ENCODE results near the gene HIP1. TPM values are rescaled to one million over a fixed set of nuclear protein-coding genes. Genes with fewer than 3 reads are reported as not detected.
A peak's percentile ranks its signal among the peaks of the same experiment; 100 is the strongest.

The HIP1 gene
- polyA plus RNA-seq, 1 of the 3 experiments (the other 2 are of a cell fraction) = 11.3 TPM

- Histone ChIP-seq H3K9me3 (peaks cover 18% of the 10 kb centered on the region), H3K4me1 (ENCODE audit: control insufficient read depth in 1 of 2, insufficient read depth in 2 of 2, low read depth in 1 of 2, low read length in 1 of 2) (peaks cover 0 to 17% of the 10 kb centered on the region in 2 experiments; a peak in 2 of 4 replicates), H3K4me3 (ENCODE audit: low read depth in 2 of 2, low read length in 1 of 2) (no peak overlapping the region), H3K36me3 (replicated peaks in 1 of 2; ENCODE audit: control insufficient read depth in 1 of 2, insufficient read depth in 2 of 2, low read length in 1 of 2) (peaks cover 0 to 11% of the 10 kb centered on the region in 2 experiments), H4K20me1 (ENCODE audit: insufficient read depth) (no peaks in the 10 kb centered on the region), H3F3A (replicated peaks; ENCODE audit: insufficient read depth) (peaks cover 8% of the 10 kb centered on the region), H3K27ac (ENCODE audit: low read depth in 2 of 2, low read length in 1 of 2) (peak overlapping the region; percentile 34 to 60; a peak in 3 of 4 replicates), H3K27me3 (ENCODE audit: insufficient read depth) (no peaks in the 10 kb centered on the region), H3K4me2 (peak overlapping the region; percentile 50), H3K79me2 (ENCODE audit: insufficient read depth) (no peaks in the 10 kb centered on the region), H3K9me2 (no peaks in the 10 kb centered on the region; the same call in 1 of the 2 replicates), H3K9ac (no peak overlapping the region), H2AFZ (ENCODE audit: low read depth) (peak overlapping the region; percentile 45; the same call in 1 of the 2 replicates)
- 89% methylated on average over 4 of the region's 4 CpGs for WGBS (ENCODE audit: low lambda C conversion rate)
- TF ChIP-seq RXRA (IDR thresholded peaks at IDR 0.05; ENCODE audit: borderline replicate concordance, low read depth) (no peak), CTCF (IDR thresholded peaks at IDR 0.05) (no peak), EP300 (IDR thresholded peaks at IDR 0.05; ENCODE audit: borderline replicate concordance in 1 of 2, low read depth in 1 of 2, low read length in 1 of 2) (no peak), TCF12 (IDR thresholded peaks at IDR 0.05) (no peak), NRF1 (IDR thresholded peaks at IDR 0.05; ENCODE audit: low read depth, low read length) (no peak), MEF2A (IDR thresholded peaks at IDR 0.05; ENCODE audit: borderline replicate concordance, low read depth) (no peak), EZH2phosphoT487 (IDR thresholded peaks at IDR 0.05; ENCODE audit: borderline replicate concordance, low read depth) (no peak), FOXM1 (IDR thresholded peaks at IDR 0.05; ENCODE audit: low read depth) (no peak), USF2 (IDR thresholded peaks at IDR 0.05; ENCODE audit: borderline replicate concordance, low read depth, low read length) (no peak), YY1 (IDR thresholded peaks at IDR 0.05; ENCODE audit: low read depth) (no peak), USF1 (IDR thresholded peaks at IDR 0.05; ENCODE audit: borderline replicate concordance, low read depth) (no peak), SMC3 (IDR thresholded peaks at IDR 0.05; ENCODE audit: low read depth, low read length) (no peak), REST (IDR thresholded peaks at IDR 0.05; ENCODE audit: low read depth, low read length) (no peak), MXI1 (IDR thresholded peaks at IDR 0.05; ENCODE audit: low read depth, low read length) (no peak), ELF1 (IDR thresholded peaks at IDR 0.05) (no peak), GATA2 (CRISPR knock-in tag; IDR thresholded peaks at IDR 0.05) (no peak)
- ChIA-PET CTCF (interaction anchor here (0.8 kb wide), 1 partner anchor 17 kb away, joined by 3 read pairs; no protein-coding TSS in a partner anchor), POLR2A (no interaction called here)
- DNase-seq = no peak
Observed at GRCh38 chr7:75712517-75713361, 26.0 kb downstream of the HIP1 start.
